ENCODE measurements around the gene HEBP1.

The HEBP1 gene

GRCh38 chr12:12947902-12948301 is 52.2 kb downstream of the HEBP1 start:
- ATAC-seq = no peak

GRCh38 chr12:12946686-12947355 is 53.2 kb downstream of the HEBP1 start:
- ATAC-seq = no peak

GRCh38 chr12:12945591-12945990 is 54.5 kb downstream of the HEBP1 start:
- ATAC-seq = no peak

GRCh38 chr12:12943586-12944260 is 56.3 kb downstream of the HEBP1 start:
- no peak for ATAC-seq

- ATAC-seq = no peak
These were observed 58.4 kb downstream of the HEBP1 start for GRCh38 chr12:12941450-12942350.

- no peak for ATAC-seq
These were observed 60.2 kb downstream of the HEBP1 start for GRCh38 chr12:12939888-12940287.

- ATAC-seq = no peak
These were observed 61.5 kb downstream of the HEBP1 start for GRCh38 chr12:12938541-12938940.

GRCh38 chr12:12936983-12937491 is 63.0 kb downstream of the HEBP1 start:
- ATAC-seq = no peak

- ATAC-seq = no peak
These were observed 65.5 kb downstream of the HEBP1 start for GRCh38 chr12:12934556-12934955.

- ATAC-seq = no peak
These were observed 66.3 kb downstream of the HEBP1 start for GRCh38 chr12:12933742-12934141.

GRCh38 chr12:12930633-12931219 is 69.3 kb downstream of the HEBP1 start:
- ATAC-seq = no peak

GRCh38 chr12:12929696-12930095 is 70.4 kb downstream of the HEBP1 start:
- no peak for ATAC-seq

GRCh38 chr12:12927211-12928079 is 72.6 kb downstream of the HEBP1 start:
- ATAC-seq = peak in 1 of 2 donors; percentile 59

- ATAC-seq = no peak
These were observed 73.4 kb downstream of the HEBP1 start for GRCh38 chr12:12926571-12927071.

GRCh38 chr12:12925388-12925787 is 74.7 kb downstream of the HEBP1 start:
- no peak for ATAC-seq
